ENCODE measurements around the gene TMEM69. TPM values are rescaled to one million over a fixed set of nuclear protein-coding genes. Genes with fewer than 3 reads are reported as not detected.
"Not testable (repeated sequence)": the region's sequence is repeated elsewhere in the genome, so short reads cannot be mapped to it uniquely, and the experiment has no call there.

The TMEM69 gene
- total RNA-seq, 1 donor from 2014 or later: 7.5 TPM

- DNase-seq (ENCODE audit: low spot score): no peak
Measured at GRCh38 chr1:45677751-45678245, 10.2 kb upstream of the TMEM69 start.

- DNase-seq (ENCODE audit: low spot score): no peak
Measured at GRCh38 chr1:45678489-45678888, 9.5 kb upstream of the TMEM69 start.

- DNase-seq (ENCODE audit: low spot score): peak; percentile 40
Measured at GRCh38 chr1:45679123-45679522, 8.9 kb upstream of the TMEM69 start.

- DNase-seq (ENCODE audit: low spot score): no peak
Measured at GRCh38 chr1:45682942-45683341, 5.0 kb upstream of the TMEM69 start.

- DNase-seq (ENCODE audit: low spot score): no peak
Measured at GRCh38 chr1:45684402-45684801, 3.6 kb upstream of the TMEM69 start.

GRCh38 chr1:45685308-45686014 lies 2.5 kb upstream of the TMEM69 start:
- DNase-seq (ENCODE audit: low spot score): no peak

GRCh38 chr1:45686015-45686287 lies 2.0 kb upstream of the TMEM69 start:
- peak; percentile 61 for DNase-seq (ENCODE audit: low spot score)

- DNase-seq (ENCODE audit: low spot score): peak; percentile 98
Measured at GRCh38 chr1:45686288-45687013, 1.5 kb upstream of the TMEM69 start, which contains the start of gene GPBP1L1. Gene GPBP1L1 (minus strand): TSS chr1:45686533. CDS start chr1:45659087, 27,446 bp downstream.

- peak; percentile 99 for DNase-seq (ENCODE audit: low spot score)
Measured at GRCh38 chr1:45687014-45687753, 797 bp upstream of the TMEM69 start.

GRCh38 chr1:45693811-45694210 lies 5.8 kb downstream of the TMEM69 start:
- not testable (repeated sequence) for DNase-seq (ENCODE audit: low spot score)

GRCh38 chr1:45694823-45695222 lies 6.8 kb downstream of the TMEM69 start:
- DNase-seq (ENCODE audit: low spot score): no peak

GRCh38 chr1:45704637-45705036 lies 16.7 kb downstream of the TMEM69 start:
- DNase-seq (ENCODE audit: low spot score): no peak

GRCh38 chr1:45713711-45714110 lies 25.7 kb downstream of the TMEM69 start:
- DNase-seq (ENCODE audit: low spot score): no peak

GRCh38 chr1:45716700-45717099 lies 28.7 kb downstream of the TMEM69 start:
- DNase-seq (ENCODE audit: low spot score): no peak

- DNase-seq (ENCODE audit: low spot score): not testable (repeated sequence)
Measured at GRCh38 chr1:45717386-45717785, 29.4 kb downstream of the TMEM69 start.

- DNase-seq (ENCODE audit: low spot score): no peak
Measured at GRCh38 chr1:45718289-45718688, 30.3 kb downstream of the TMEM69 start.

GRCh38 chr1:45721207-45721606 lies 33.2 kb downstream of the TMEM69 start:
- no peak for DNase-seq (ENCODE audit: low spot score)

- no peak for DNase-seq (ENCODE audit: low spot score)
Measured at GRCh38 chr1:45722809-45723208, 34.8 kb downstream of the TMEM69 start.

- no peak for DNase-seq (ENCODE audit: low spot score)
Measured at GRCh38 chr1:45723248-45723930, 35.4 kb downstream of the TMEM69 start.

- not testable (repeated sequence) for DNase-seq (ENCODE audit: low spot score)
Measured at GRCh38 chr1:45726007-45726406, 38.0 kb downstream of the TMEM69 start.

- peak; percentile 46 for DNase-seq (ENCODE audit: low spot score)
Measured at GRCh38 chr1:45730075-45730779, 42.2 kb downstream of the TMEM69 start.

All from umbilical cord (tissue), 2 donors.